K562 (cell line): ENCODE measurements around the gene IL15RA. TPM values are rescaled to one million over a fixed set of nuclear protein-coding genes. Genes with fewer than 3 reads are reported as not detected.

Experiments used
- ATF7 ChIP-seq: fragments of 450-650 bp; IDR thresholded peaks from 2 replicates; pipeline ENCODE4 v1.7.1; 2014; ENCODE audit warnings: mild to moderate bottlenecking, moderate library complexity
- BRD9 ChIP-seq: fragments of 450-650 bp; IDR thresholded peaks from 2 replicates; pipeline ENCODE4 v1.6.1; 2018; ENCODE audit warnings: low read depth; ENCODE audit not compliant: partially characterized antibody
- CBFA2T2 ChIP-seq: fragments of 450-650 bp; conservative IDR thresholded peaks from 2 replicates; pipeline ENCODE4 v1.6.1; 2017; ENCODE audit warnings: mild to moderate bottlenecking
- JUND ChIP-seq, 2 experiments: IDR thresholded peaks; 2 replicates in 1 of 2; 3 replicates in 1 of 2; pipeline ENCODE4 v1.6.1; 2011; ENCODE audit warnings: borderline replicate concordance in 2 of 2, low read depth in 2 of 2, low read length in 2 of 2, improper control_type of control experiment in 1 of 2, missing biosample characterization in 1 of 2, missing genetic modification characterization in 1 of 2, missing genetic modification reagents in 1 of 2
- KDM2B ChIP-seq: fragments of 250-450 bp; sonication (Bioruptor Pico); IDR thresholded peaks from 2 replicates; pipeline ENCODE4 v1.8.0; 2021; ENCODE audit warnings: mild to moderate bottlenecking, moderate library complexity
- PHB ChIP-seq: fragments of 250-450 bp; sonication (Bioruptor Pico); IDR thresholded peaks from 2 replicates; pipeline ENCODE4 v1.5.0; 2021
- POLR2AphosphoS2 ChIP-seq: IDR thresholded peaks from 2 replicates; pipeline ENCODE4 v1.6.1; 2012; ENCODE audit warnings: low read length, improper control_type of control experiment
- PURB ChIP-seq: sonication (generic); formaldehyde crosslinking; IDR thresholded peaks from 2 replicates; pipeline ENCODE4 v1.9.0; 2021; ENCODE audit warnings: low read depth, mild to moderate bottlenecking, missing genetic modification reagents
- SAP30 ChIP-seq: fragments of 200-600 bp; sonication (generic); IDR thresholded peaks from 2 replicates; pipeline ENCODE4 v1.6.1; 2012; ENCODE audit warnings: borderline replicate concordance, low read depth, mild to moderate bottlenecking, moderate library complexity, low read length, control low read depth, inconsistent platforms; ENCODE audit not compliant: insufficient read depth, poor library complexity, severe bottlenecking
- SMAD4 ChIP-seq: fragments of 250-450 bp; sonication (Bioruptor Pico); conservative IDR thresholded peaks from 2 replicates; pipeline ENCODE4 v1.8.0; 2021; ENCODE audit warnings: inconsistent platforms, mild to moderate bottlenecking, moderate library complexity
- TCF7 ChIP-seq: sonication (generic); IDR thresholded peaks from 2 replicates; pipeline ENCODE4 v1.6.1; 2016; ENCODE audit warnings: antibody characterized with exemption, borderline replicate concordance
- TSC22D4 ChIP-seq: fragments of 450-650 bp; IDR thresholded peaks from 2 replicates; pipeline ENCODE4 v1.6.1; 2016; ENCODE audit warnings: missing genetic modification characterization, missing biosample characterization, control low read depth
- ZNF316 ChIP-seq: fragments of 450-650 bp; IDR thresholded peaks from 2 replicates; pipeline ENCODE4 v1.6.1; 2016
- ZNF717 ChIP-seq: fragments of 250-450 bp; sonication (Bioruptor Pico); IDR thresholded peaks from 2 replicates; pipeline ENCODE4 v1.5.0; 2021
- polyA plus RNA-seq, 8 experiments: library from polyadenylated mRNA; depleted of rRNA in 4 of 8; stranded (reverse) in 5 of 8; unstranded in 3 of 8; fragments of >200 nt; fragmentation: Nextera tagmentation in 2 of 8; fragmentation: Illumina TruSeq in 1 of 8; extraction: Ambion mirVana in 2 of 8; extraction: Trizol in 1 of 8; gene quantifications; 2 replicates each; pipeline versions ENCODE4 v1.2.1 to v1.2.3, GENCODE V29; 2011 to 2014; ENCODE audit warnings: inconsistent platforms in 1 of 8, missing spikeins in 1 of 8
- total RNA-seq, 7 experiments: library from RNA; depleted of rRNA in 6 of 7; stranded (reverse); fragments of >200 nt in 6 of 7; fragmentation: Illumina TruSeq in 2 of 7; extraction: Trizol in 2 of 7; gene quantifications; 2 replicates each; pipeline versions ENCODE4 v1.2.1 to v1.2.3, GENCODE V29; 2011 to 2021; ENCODE audit warnings: low replicate concordance in 1 of 7
- TF ChIP-seq, protein P1 (sequence below): sonication (generic); formaldehyde crosslinking; IDR thresholded peaks from 2 replicates; pipeline ENCODE4 v1.8.0; 2022; ENCODE audit warnings: mild to moderate bottlenecking, missing genetic modification reagents
- TF ChIP-seq, protein P2 (sequence below): fragments of 250-450 bp; sonication (Bioruptor Pico); IDR thresholded peaks from 2 replicates; pipeline ENCODE4 v1.8.0; 2021; ENCODE audit warnings: mild to moderate bottlenecking, moderate library complexity
- TF ChIP-seq, protein P3 (sequence below): fragments of 450-650 bp; IDR thresholded peaks from 2 replicates; pipeline ENCODE4 v1.7.0; 2016; ENCODE audit warnings: borderline replicate concordance
- TF ChIP-seq, protein P4 (sequence below): fragments of 450-650 bp; IDR thresholded peaks from 2 replicates; pipeline ENCODE4 v1.6.1; 2016; ENCODE audit warnings: borderline replicate concordance
- TF ChIP-seq, protein P5 (sequence below): sonication (generic); formaldehyde crosslinking; IDR thresholded peaks from 2 replicates; pipeline ENCODE4 v1.8.1; 2022; ENCODE audit warnings: missing genetic modification reagents

The IL15RA gene
- total and polyA plus RNA-seq, 9 of the 15 experiments (the other 6 are each of a cell fraction or from before 2014, with no cell fraction given), result 1.2 to 11.7 (median 8.0) TPM

DNA sequence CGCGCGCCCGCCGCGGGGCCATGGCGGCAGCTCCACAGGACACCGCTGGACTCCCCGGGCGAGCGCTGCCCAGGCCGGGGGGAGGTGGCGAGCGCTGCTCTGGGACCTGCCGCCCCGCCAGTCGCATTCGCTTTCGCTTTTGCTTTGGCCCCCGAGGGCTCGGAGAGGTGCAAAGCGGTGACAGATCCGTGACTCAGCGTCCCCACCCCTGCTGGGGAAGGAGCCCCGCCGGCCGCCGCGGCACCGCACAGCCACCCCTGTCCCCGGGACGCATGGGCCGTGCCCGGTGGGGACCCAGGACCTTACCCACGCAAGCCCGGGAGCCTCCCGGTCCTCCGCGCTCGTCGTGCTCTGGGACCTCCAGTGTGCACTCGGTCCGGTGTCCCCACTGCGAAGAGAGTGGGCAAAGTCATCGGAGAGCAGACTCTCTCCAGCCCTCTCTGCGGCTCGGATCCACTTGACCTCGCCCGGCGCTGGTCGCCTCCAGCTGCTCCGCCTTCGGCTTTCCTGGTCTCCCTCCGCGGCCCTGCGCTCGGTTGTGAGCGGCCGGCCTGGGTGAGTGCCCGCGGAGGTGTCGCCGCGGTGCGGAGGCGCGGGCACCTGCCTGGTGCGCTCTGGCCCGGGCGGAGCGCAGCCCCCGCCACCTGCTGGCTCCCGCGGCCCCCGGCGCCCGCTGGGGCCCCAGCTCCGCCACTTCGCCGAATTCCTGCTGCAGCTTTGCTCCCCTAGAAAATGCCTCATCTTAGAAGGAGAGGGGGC, at the start of gene IL15RA (continued):
- TF ChIP-seq ATF7, result peak; percentile 72
- TF ChIP-seq, protein P1, sequence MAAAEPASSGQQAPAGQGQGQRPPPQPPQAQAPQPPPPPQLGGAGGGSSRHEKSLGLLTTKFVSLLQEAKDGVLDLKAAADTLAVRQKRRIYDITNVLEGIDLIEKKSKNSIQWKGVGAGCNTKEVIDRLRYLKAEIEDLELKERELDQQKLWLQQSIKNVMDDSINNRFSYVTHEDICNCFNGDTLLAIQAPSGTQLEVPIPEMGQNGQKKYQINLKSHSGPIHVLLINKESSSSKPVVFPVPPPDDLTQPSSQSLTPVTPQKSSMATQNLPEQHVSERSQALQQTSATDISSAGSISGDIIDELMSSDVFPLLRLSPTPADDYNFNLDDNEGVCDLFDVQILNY, result peak; percentile 21; the same call in 1 of the 2 replicates
- TF ChIP-seq, protein P2, sequence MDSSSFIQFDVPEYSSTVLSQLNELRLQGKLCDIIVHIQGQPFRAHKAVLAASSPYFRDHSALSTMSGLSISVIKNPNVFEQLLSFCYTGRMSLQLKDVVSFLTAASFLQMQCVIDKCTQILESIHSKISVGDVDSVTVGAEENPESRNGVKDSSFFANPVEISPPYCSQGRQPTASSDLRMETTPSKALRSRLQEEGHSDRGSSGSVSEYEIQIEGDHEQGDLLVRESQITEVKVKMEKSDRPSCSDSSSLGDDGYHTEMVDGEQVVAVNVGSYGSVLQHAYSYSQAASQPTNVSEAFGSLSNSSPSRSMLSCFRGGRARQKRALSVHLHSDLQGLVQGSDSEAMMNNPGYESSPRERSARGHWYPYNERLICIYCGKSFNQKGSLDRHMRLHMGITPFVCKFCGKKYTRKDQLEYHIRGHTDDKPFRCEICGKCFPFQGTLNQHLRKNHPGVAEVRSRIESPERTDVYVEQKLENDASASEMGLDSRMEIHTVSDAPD (CRISPR knock-in tag), result no peak; the same call in 1 of the 2 replicates
- peak; percentile 87 for TF ChIP-seq JUND (IDR thresholded peaks at IDR 0.05; ENCODE audit: borderline replicate concordance, low read depth, low read length)
- TF ChIP-seq JUND (tag; IDR thresholded peaks at IDR 0.05; ENCODE audit: borderline replicate concordance, low read depth, low read length), result peak; percentile 87; the same call in 2 of the 3 replicates
- TF ChIP-seq ZNF717 (CRISPR knock-in tag), result no peak
- TF ChIP-seq SAP30, result peak; percentile 59
- TF ChIP-seq PURB (CRISPR knock-in tag), result no peak
- no peak for TF ChIP-seq TSC22D4 (tag)
- TF ChIP-seq, protein P3, sequence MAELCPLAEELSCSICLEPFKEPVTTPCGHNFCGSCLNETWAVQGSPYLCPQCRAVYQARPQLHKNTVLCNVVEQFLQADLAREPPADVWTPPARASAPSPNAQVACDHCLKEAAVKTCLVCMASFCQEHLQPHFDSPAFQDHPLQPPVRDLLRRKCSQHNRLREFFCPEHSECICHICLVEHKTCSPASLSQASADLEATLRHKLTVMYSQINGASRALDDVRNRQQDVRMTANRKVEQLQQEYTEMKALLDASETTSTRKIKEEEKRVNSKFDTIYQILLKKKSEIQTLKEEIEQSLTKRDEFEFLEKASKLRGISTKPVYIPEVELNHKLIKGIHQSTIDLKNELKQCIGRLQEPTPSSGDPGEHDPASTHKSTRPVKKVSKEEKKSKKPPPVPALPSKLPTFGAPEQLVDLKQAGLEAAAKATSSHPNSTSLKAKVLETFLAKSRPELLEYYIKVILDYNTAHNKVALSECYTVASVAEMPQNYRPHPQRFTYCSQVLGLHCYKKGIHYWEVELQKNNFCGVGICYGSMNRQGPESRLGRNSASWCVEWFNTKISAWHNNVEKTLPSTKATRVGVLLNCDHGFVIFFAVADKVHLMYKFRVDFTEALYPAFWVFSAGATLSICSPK, result no peak
- peak; percentile 88 for TF ChIP-seq ZNF316
- 0 out of 2 replicates have a peak, but pooled peaks have one; percentile 22 for TF ChIP-seq PHB (CRISPR knock-in tag)
- peak; percentile 35; the same call in 1 of the 2 replicates for TF ChIP-seq SMAD4 (CRISPR knock-in tag)
- no peak for TF ChIP-seq TCF7
- TF ChIP-seq, protein P4, sequence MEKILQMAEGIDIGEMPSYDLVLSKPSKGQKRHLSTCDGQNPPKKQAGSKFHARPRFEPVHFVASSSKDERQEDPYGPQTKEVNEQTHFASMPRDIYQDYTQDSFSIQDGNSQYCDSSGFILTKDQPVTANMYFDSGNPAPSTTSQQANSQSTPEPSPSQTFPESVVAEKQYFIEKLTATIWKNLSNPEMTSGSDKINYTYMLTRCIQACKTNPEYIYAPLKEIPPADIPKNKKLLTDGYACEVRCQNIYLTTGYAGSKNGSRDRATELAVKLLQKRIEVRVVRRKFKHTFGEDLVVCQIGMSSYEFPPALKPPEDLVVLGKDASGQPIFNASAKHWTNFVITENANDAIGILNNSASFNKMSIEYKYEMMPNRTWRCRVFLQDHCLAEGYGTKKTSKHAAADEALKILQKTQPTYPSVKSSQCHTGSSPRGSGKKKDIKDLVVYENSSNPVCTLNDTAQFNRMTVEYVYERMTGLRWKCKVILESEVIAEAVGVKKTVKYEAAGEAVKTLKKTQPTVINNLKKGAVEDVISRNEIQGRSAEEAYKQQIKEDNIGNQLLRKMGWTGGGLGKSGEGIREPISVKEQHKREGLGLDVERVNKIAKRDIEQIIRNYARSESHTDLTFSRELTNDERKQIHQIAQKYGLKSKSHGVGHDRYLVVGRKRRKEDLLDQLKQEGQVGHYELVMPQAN, result peak; percentile 77; the same call in 1 of the 2 replicates
- TF ChIP-seq, protein P5, sequence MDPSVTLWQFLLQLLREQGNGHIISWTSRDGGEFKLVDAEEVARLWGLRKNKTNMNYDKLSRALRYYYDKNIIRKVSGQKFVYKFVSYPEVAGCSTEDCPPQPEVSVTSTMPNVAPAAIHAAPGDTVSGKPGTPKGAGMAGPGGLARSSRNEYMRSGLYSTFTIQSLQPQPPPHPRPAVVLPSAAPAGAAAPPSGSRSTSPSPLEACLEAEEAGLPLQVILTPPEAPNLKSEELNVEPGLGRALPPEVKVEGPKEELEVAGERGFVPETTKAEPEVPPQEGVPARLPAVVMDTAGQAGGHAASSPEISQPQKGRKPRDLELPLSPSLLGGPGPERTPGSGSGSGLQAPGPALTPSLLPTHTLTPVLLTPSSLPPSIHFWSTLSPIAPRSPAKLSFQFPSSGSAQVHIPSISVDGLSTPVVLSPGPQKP (CRISPR knock-in tag), result no peak
- TF ChIP-seq BRD9, result peak; percentile 70
- no peak for TF ChIP-seq CBFA2T2
- no peak for TF ChIP-seq POLR2AphosphoS2
- TF ChIP-seq KDM2B (CRISPR knock-in tag), result peak; percentile 76; the same call in 1 of the 2 replicates
